HG02798 (cell line): Measurements from ENCODE around the gene ZNF143.
"Not testable (repeated sequence)": the region's sequence is repeated elsewhere in the genome, so short reads cannot be mapped to it uniquely, and the experiment has no call there.

ENCODE experiments used
- ATAC-seq: cut with Tn5 transposase; IDR thresholded peaks from one replicate; pipeline ENCODE4 v1.9.1; 2021; ENCODE audit warnings: mild to moderate bottlenecking; ENCODE audit not compliant: unreplicated experiment, poor library complexity

Gene ZNF143

GRCh38 chr11:9460322-9461062, at the start of gene ZNF143:
Gene ZNF143 (plus strand): TSS chr11:9461012. CDS start chr11:9471309, 10,297 bp downstream.
- ATAC-seq: peak; percentile 87

GRCh38 chr11:9428706-9429105, 32.1 kb upstream of the ZNF143 start:
- ATAC-seq: no peak

GRCh38 chr11:9438611-9439010, 22.2 kb upstream of the ZNF143 start:
- no peak for ATAC-seq

- ATAC-seq: no peak
These were observed 14.6 kb upstream of the ZNF143 start for GRCh38 chr11:9446230-9446629.

- ATAC-seq: no peak
These were observed 12.0 kb upstream of the ZNF143 start for GRCh38 chr11:9448576-9449352.

GRCh38 chr11:9452023-9452422, 8.8 kb upstream of the ZNF143 start:
- ATAC-seq: not testable (repeated sequence)

GRCh38 chr11:9455722-9456121, 5.1 kb upstream of the ZNF143 start:
- no peak for ATAC-seq

GRCh38 chr11:9459667-9460321, 1.0 kb upstream of the ZNF143 start:
- ATAC-seq: no peak

- ATAC-seq: peak; percentile 59
These were observed 399 bp downstream of the ZNF143 start for GRCh38 chr11:9461063-9461759.

- no peak for ATAC-seq
These were observed 935 bp downstream of the ZNF143 start for GRCh38 chr11:9461760-9462134.

- no peak for ATAC-seq
These were observed 1.5 kb downstream of the ZNF143 start for GRCh38 chr11:9462172-9462799.

GRCh38 chr11:9462806-9463537, 2.2 kb downstream of the ZNF143 start:
- no peak for ATAC-seq

GRCh38 chr11:9470765-9471164, 10.0 kb downstream of the ZNF143 start:
- ATAC-seq: no peak

- no peak for ATAC-seq
These were observed 12.6 kb downstream of the ZNF143 start for GRCh38 chr11:9473408-9473807.

GRCh38 chr11:9479899-9480298, 19.1 kb downstream of the ZNF143 start:
- ATAC-seq: no peak

GRCh38 chr11:9489080-9489765, 28.4 kb downstream of the ZNF143 start:
- ATAC-seq: no peak

GRCh38 chr11:9490376-9490775, 29.6 kb downstream of the ZNF143 start:
- no peak for ATAC-seq

- ATAC-seq: no peak
These were observed 32.7 kb downstream of the ZNF143 start for GRCh38 chr11:9493492-9493891.

- ATAC-seq: no peak
These were observed 33.5 kb downstream of the ZNF143 start for GRCh38 chr11:9494316-9494715.
